MM.1S (cell line): ENCODE measurements around the gene ADARB2.

ENCODE experiments used
- EZH2 ChIP-seq: fragments of 300-600 bp; sonication (generic); optimal IDR thresholded peaks from 2 replicates; pipeline ENCODE3; 2017; ENCODE audit warnings: low read depth, mild to moderate bottlenecking, antibody characterized with exemption, low read length, mixed read lengths
- EZH2phosphoT487 ChIP-seq: fragments of 300-600 bp; sonication (generic); IDR thresholded peaks from 2 replicates; pipeline ENCODE4 v1.6.1; 2018; ENCODE audit warnings: antibody characterized with exemption, low read length
- TF ChIP-seq, protein P1 (sequence below): fragments of 300-600 bp; sonication (generic); IDR thresholded peaks from 2 replicates; pipeline ENCODE4 v1.5.1; 2016; ENCODE audit warnings: antibody characterized with exemption, low read length, mixed read lengths

DNA sequence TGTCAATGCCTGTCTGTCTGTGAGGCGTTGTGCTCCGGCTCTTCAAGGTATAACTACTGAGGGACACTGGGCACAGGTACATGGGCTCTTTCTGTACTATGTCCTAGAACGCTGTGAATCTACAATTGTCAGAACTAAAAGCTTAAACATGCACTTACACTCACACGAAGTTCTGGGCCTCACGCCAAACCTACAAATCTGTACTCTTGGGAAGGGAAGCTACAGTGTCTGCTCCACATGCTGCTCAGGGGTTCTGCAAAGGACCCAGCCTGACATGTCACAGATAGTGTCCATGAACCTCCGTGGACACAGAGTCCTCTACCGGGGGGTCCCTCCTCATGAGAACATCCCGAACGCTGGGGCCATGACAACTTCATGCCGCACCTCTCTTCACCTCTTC is 412.4 kb downstream of the ADARB2 start:
- TF ChIP-seq, protein P1, sequence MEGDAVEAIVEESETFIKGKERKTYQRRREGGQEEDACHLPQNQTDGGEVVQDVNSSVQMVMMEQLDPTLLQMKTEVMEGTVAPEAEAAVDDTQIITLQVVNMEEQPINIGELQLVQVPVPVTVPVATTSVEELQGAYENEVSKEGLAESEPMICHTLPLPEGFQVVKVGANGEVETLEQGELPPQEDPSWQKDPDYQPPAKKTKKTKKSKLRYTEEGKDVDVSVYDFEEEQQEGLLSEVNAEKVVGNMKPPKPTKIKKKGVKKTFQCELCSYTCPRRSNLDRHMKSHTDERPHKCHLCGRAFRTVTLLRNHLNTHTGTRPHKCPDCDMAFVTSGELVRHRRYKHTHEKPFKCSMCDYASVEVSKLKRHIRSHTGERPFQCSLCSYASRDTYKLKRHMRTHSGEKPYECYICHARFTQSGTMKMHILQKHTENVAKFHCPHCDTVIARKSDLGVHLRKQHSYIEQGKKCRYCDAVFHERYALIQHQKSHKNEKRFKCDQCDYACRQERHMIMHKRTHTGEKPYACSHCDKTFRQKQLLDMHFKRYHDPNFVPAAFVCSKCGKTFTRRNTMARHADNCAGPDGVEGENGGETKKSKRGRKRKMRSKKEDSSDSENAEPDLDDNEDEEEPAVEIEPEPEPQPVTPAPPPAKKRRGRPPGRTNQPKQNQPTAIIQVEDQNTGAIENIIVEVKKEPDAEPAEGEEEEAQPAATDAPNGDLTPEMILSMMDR: no peak
- TF ChIP-seq EZH2 (no peak), EZH2phosphoT487 (no peak)
